Liver (tissue), 9 donors: ENCODE data around the gene PIR. TPM values are rescaled to one million over a fixed set of nuclear protein-coding genes. Genes with fewer than 3 reads are reported as not detected.
A peak's percentile ranks its signal among the peaks of the same experiment; 100 is the strongest.

Experiments used
- DNase-seq: peaks from one replicate; pipeline ENCODE4 v3.0.0-alpha.2; 2017; ENCODE audit warnings: low spot score
- H3K27ac ChIP-seq, 2 donors: one replicate each; pipeline ENCODE4 v1.7.0; 2013; ENCODE audit warnings: inconsistent platforms in 2 of 2, low read length in 2 of 2, control low read depth in 1 of 2, low read depth in 1 of 2, mild to moderate bottlenecking in 1 of 2
- H3K27me3 ChIP-seq, 4 donors: one replicate each; pipeline versions ENCODE4 v1.6.1 to v1.7.0; 2013; ENCODE audit warnings: low read length in 3 of 4, inconsistent platforms in 1 of 4, mild to moderate bottlenecking in 1 of 4, moderate library complexity in 1 of 4; ENCODE audit not compliant: control insufficient read depth in 4 of 4, insufficient read depth in 4 of 4
- H3K36me3 ChIP-seq, 4 donors: one replicate each; pipeline versions ENCODE4 v1.6.1 to v1.7.0; 2013; ENCODE audit warnings: low read length in 3 of 4, mild to moderate bottlenecking in 3 of 4, low read depth in 1 of 4, moderate library complexity in 1 of 4; ENCODE audit not compliant: control insufficient read depth in 4 of 4, insufficient read depth in 3 of 4
- H3K4me1 ChIP-seq, 4 donors: one replicate each; pipeline versions ENCODE4 v1.6.1 to v1.7.0; 2013; ENCODE audit warnings: low read length in 3 of 4, mild to moderate bottlenecking in 3 of 4, moderate library complexity in 1 of 4; ENCODE audit not compliant: control insufficient read depth in 4 of 4, insufficient read depth in 4 of 4
- H3K4me3 ChIP-seq, 3 donors: one replicate each; pipeline versions ENCODE4 v1.6.1 to v1.7.0; 2013; ENCODE audit warnings: low read length in 3 of 3, control low read depth in 1 of 3, low read depth in 1 of 3, mild to moderate bottlenecking in 1 of 3
- H3K9ac ChIP-seq, 2 donors: one replicate each; pipeline ENCODE4 v1.7.0; 2013; ENCODE audit warnings: low read length in 2 of 2, mild to moderate bottlenecking in 2 of 2, moderate library complexity in 2 of 2, control low read depth in 1 of 2, low read depth in 1 of 2
- H3K9me3 ChIP-seq, 4 donors: one replicate each; pipeline versions ENCODE4 v1.6.1 to v1.7.0; 2013; ENCODE audit warnings: low read length in 3 of 4; ENCODE audit not compliant: control insufficient read depth in 4 of 4
- ATF3 ChIP-seq: IDR thresholded peaks from 2 replicates; pipeline ENCODE4 v1.6.1; 2016; ENCODE audit warnings: antibody characterized with exemption
- CTCF ChIP-seq: fragments of 150-350 bp; IDR thresholded peaks from 2 replicates; pipeline ENCODE4 v1.5.1; 2017; ENCODE audit warnings: improper control_type of control experiment, low read depth, low read length; ENCODE audit not compliant: missing input control
- FOXA2 ChIP-seq: IDR thresholded peaks from 2 replicates; pipeline ENCODE4 v1.6.1; 2016; ENCODE audit warnings: antibody characterized with exemption
- GABPA ChIP-seq, 2 donors: IDR thresholded peaks in 1 of 2; conservative IDR thresholded peaks in 1 of 2; 2 replicates each; pipeline ENCODE4 v1.6.1; 2016; ENCODE audit warnings: antibody characterized with exemption in 2 of 2, mild to moderate bottlenecking in 1 of 2, moderate library complexity in 1 of 2
- HNF4A ChIP-seq, 2 donors: conservative IDR thresholded peaks; 2 replicates each; pipeline ENCODE4 v1.6.1; 2016; ENCODE audit warnings: antibody characterized with exemption in 2 of 2, mild to moderate bottlenecking in 2 of 2
- HNF4G ChIP-seq: IDR thresholded peaks from 2 replicates; pipeline ENCODE4 v1.6.1; 2016; ENCODE audit warnings: antibody characterized with exemption
- JUND ChIP-seq, 2 donors: IDR thresholded peaks; 2 replicates each; pipeline ENCODE4 v1.6.1; 2016; ENCODE audit warnings: antibody characterized with exemption in 2 of 2
- MAX ChIP-seq: IDR thresholded peaks from 2 replicates; pipeline ENCODE4 v1.6.1; 2016; ENCODE audit warnings: antibody characterized with exemption
- NR2F2 ChIP-seq: IDR thresholded peaks from 2 replicates; pipeline ENCODE4 v1.6.1; 2016; ENCODE audit warnings: antibody characterized with exemption
- RAD21 ChIP-seq, 2 donors: IDR thresholded peaks; 2 replicates each; pipeline ENCODE4 v1.6.1; 2016; ENCODE audit warnings: antibody characterized with exemption in 2 of 2, mild to moderate bottlenecking in 2 of 2
- REST ChIP-seq: IDR thresholded peaks from 2 replicates; pipeline ENCODE4 v1.6.1; 2016; ENCODE audit warnings: antibody characterized with exemption, mild to moderate bottlenecking
- RXRA ChIP-seq, 2 donors: IDR thresholded peaks; 2 replicates each; pipeline ENCODE4 v1.6.1; 2017 to 2018; ENCODE audit warnings: antibody characterized with exemption in 2 of 2, mild to moderate bottlenecking in 1 of 2
- SP1 ChIP-seq: IDR thresholded peaks from 2 replicates; pipeline ENCODE4 v1.6.1; 2018; ENCODE audit warnings: antibody characterized with exemption, mild to moderate bottlenecking
- TAF1 ChIP-seq: conservative IDR thresholded peaks from 2 replicates; pipeline ENCODE4 v1.6.1; 2016; ENCODE audit warnings: antibody characterized with exemption, mild to moderate bottlenecking
- YY1 ChIP-seq: IDR thresholded peaks from 2 replicates; pipeline ENCODE4 v1.6.1; 2016; ENCODE audit warnings: antibody characterized with exemption, mild to moderate bottlenecking
- ZBTB33 ChIP-seq: IDR thresholded peaks from 2 replicates; pipeline ENCODE4 v1.6.1; 2016; ENCODE audit warnings: antibody characterized with exemption
- WGBS: extraction: QIAGEN DNeasy Blood & Tissue Kit; methylation state at CpG from one replicate; pipeline ENCODE4 v1.1.7; 2013; 5-methylcytosine and 5-hydroxymethylcytosine counted together
- polyA plus RNA-seq, 2 donors: library from polyadenylated mRNA; stranded (reverse) in 1 of 2; unstranded in 1 of 2; fragments of 200-250 nt in 1 of 2; fragments of >200 nt in 1 of 2; fragmentation: Nextera tagmentation in 1 of 2; extraction: Ambion mirVana in 1 of 2; gene quantifications; one replicate each; pipeline versions ENCODE4 v1.2.1 to v1.2.3, GENCODE V29; 2013 to 2015
- total RNA-seq, 2 donors: library from RNA; depleted of rRNA; stranded (reverse); fragments of >200 nt; gene quantifications; one replicate each; pipeline ENCODE4 v1.2.3, GENCODE V29; 2014
- donor health status: healthy.
- donor health status: healthy.
- donor health status: healthy.
- donor health status: healthy.
- donor health status: healthy.

The PIR gene
- total and polyA plus RNA-seq, 4 donors: 9.0 to 24.7 (median 17.0) TPM

GRCh38 chrX:15343075-15343476 is 150.1 kb downstream of the PIR start:
- Histone ChIP-seq H3K36me3 (no peaks in the 10 kb centered on the region), H3K4me3 (no peak overlapping the region), H3K27ac (no peak overlapping the region), H3K9ac (no peak overlapping the region), H3K27me3 (no peaks in the 10 kb centered on the region), H3K4me1 (no peaks in the 10 kb centered on the region), H3K9me3 (no peaks in the 10 kb centered on the region)
- 36% methylated on average over 5 of the region's 5 CpGs for WGBS
- no peak for DNase-seq
- TF ChIP-seq RXRA (IDR thresholded peaks at IDR 0.05) (peak; percentile 12 to 28), CTCF (no peak), HNF4A (conservative IDR thresholded peaks at IDR 0.05) (no peak), ZBTB33 (no peak), TAF1 (no peak), GABPA (IDR thresholded peaks at IDR 0.05 in 1 of 2, conservative IDR thresholded peaks at IDR 0.05 in 1 of 2) (no peak), ATF3 (no peak), JUND (IDR thresholded peaks at IDR 0.05) (peak in 1 of 2 donors; percentile 18), FOXA2 (no peak), REST (no peak), YY1 (no peak), SP1 (peak; percentile 8), HNF4G (no peak), NR2F2 (no peak), MAX (no peak)

- H3K27me3 ChIP-seq: peaks cover 0 to 2% (median 0%) of the 10 kb centered on the region in 4 donors
- WGBS: 94% methylated on average over 2 of the region's 2 CpGs
- H3K4me3 ChIP-seq: no peak overlapping the region
- no peaks in the 10 kb centered on the region for H3K9me3 ChIP-seq
- H3K9ac ChIP-seq: no peak overlapping the region
- no peaks in the 10 kb centered on the region for H3K36me3 ChIP-seq
- TF ChIP-seq SP1 (no peak), YY1 (no peak), TAF1 (no peak), MAX (no peak), RXRA (IDR thresholded peaks at IDR 0.05) (no peak), RAD21 (IDR thresholded peaks at IDR 0.05) (no peak)
- no peak for DNase-seq
- no peak overlapping the region for H3K27ac ChIP-seq
- H3K4me1 ChIP-seq: peaks cover 0 to 4% (median 0%) of the 10 kb centered on the region in 4 donors
Observed at GRCh38 chrX:15340867-15341266, 152.3 kb downstream of the PIR start.
